ENCODE results near the gene SIGLEC14. TPM values are rescaled to one million over a fixed set of nuclear protein-coding genes. Genes with fewer than 3 reads are reported as not detected.

Gene SIGLEC14
- polyA plus RNA-seq, 1 donor from 2014 or later: not detected

- no peak for TF ChIP-seq MXI1 (conservative IDR thresholded peaks at IDR 0.05; ENCODE audit: poor library complexity, severe bottlenecking)
- no peak for TF ChIP-seq RAD21 (conservative IDR thresholded peaks at IDR 0.05)
- no peak for TF ChIP-seq CTCF (IDR thresholded peaks at IDR 0.05; ENCODE audit: poor library complexity, severe bottlenecking)
- TF ChIP-seq SMC3 (conservative IDR thresholded peaks at IDR 0.05; ENCODE audit: poor library complexity): no peak
- no peak for TF ChIP-seq REST (IDR thresholded peaks at IDR 0.05; ENCODE audit: borderline replicate concordance)
- no peak for TF ChIP-seq TAF1 (IDR thresholded peaks at IDR 0.05; ENCODE audit: low read depth)
- TF ChIP-seq POLR2AphosphoS5 (IDR thresholded peaks at IDR 0.05): no peak
- no peak for TF ChIP-seq EP300 (conservative IDR thresholded peaks at IDR 0.05; ENCODE audit: poor library complexity, severe bottlenecking)
- Histone ChIP-seq H3K4me2 (ENCODE audit: low read length) (no peak overlapping the region), H4K20me1 (ENCODE audit: insufficient read depth) (peaks cover 13% of the 10 kb centered on the region), H3K27ac (ENCODE audit: low read length) (no peak overlapping the region), H3K79me2 (replicated peaks; ENCODE audit: insufficient read depth, low read length) (peaks cover 36% of the 10 kb centered on the region), H2AFZ (ENCODE audit: low read depth, low read length) (no peak overlapping the region), H3K4me3 (ENCODE audit: low read length) (no peak overlapping the region), H3F3A (ENCODE audit: insufficient read depth, low read length, poor library complexity, severe bottlenecking) (no peaks in the 10 kb centered on the region), H3K9me2 (ENCODE audit: insufficient read depth, low read length) (no peaks in the 10 kb centered on the region), H3K36me3 (ENCODE audit: insufficient read depth, low read length) (peaks cover 7% of the 10 kb centered on the region), H3K9me3 (ENCODE audit: low read length) (no peaks in the 10 kb centered on the region), H3K27me3 (ENCODE audit: insufficient read depth, low read depth, low read length) (no peaks in the 10 kb centered on the region), H3K9ac (ENCODE audit: low read length) (no peak overlapping the region)
Measured at GRCh38 chr19:51693819-51694218, 47.2 kb upstream of the SIGLEC14 start.

- H3K9me2 ChIP-seq (ENCODE audit: insufficient read depth, low read length): no peaks in the 10 kb centered on the region
- H3K9me3 ChIP-seq (ENCODE audit: low read length): no peaks in the 10 kb centered on the region
- H3K4me2 ChIP-seq (ENCODE audit: low read length): peak within 1 kb of the TSS; percentile 33
- H3K4me3 ChIP-seq (ENCODE audit: low read length): peak within 1 kb of the TSS; percentile 90
- no peak within 1 kb of the TSS for H3K27ac ChIP-seq (ENCODE audit: low read length)
- peak within 1 kb of the TSS; percentile 92 for H3K9ac ChIP-seq (ENCODE audit: low read length)
- no peaks in the 10 kb centered on the region for H3K27me3 ChIP-seq (ENCODE audit: insufficient read depth, low read depth, low read length)
- peaks cover 13% of the 10 kb centered on the region for H4K20me1 ChIP-seq (ENCODE audit: insufficient read depth)
- no peak within 1 kb of the TSS for H2AFZ ChIP-seq (ENCODE audit: low read depth, low read length)
- H3K79me2 ChIP-seq (replicated peaks; ENCODE audit: insufficient read depth, low read length): peaks cover 39% of the 10 kb centered on the region
- TF ChIP-seq EZH2 (IDR thresholded peaks at IDR 0.05; ENCODE audit: borderline replicate concordance, insufficient read depth, low read length, poor library complexity, severe bottlenecking) (no peak), SMC3 (conservative IDR thresholded peaks at IDR 0.05; ENCODE audit: poor library complexity) (no peak), RAD21 (conservative IDR thresholded peaks at IDR 0.05) (no peak), TAF1 (IDR thresholded peaks at IDR 0.05; ENCODE audit: low read depth) (no peak), CTCF (IDR thresholded peaks at IDR 0.05; ENCODE audit: poor library complexity, severe bottlenecking) (no peak), REST (IDR thresholded peaks at IDR 0.05; ENCODE audit: borderline replicate concordance) (no peak), POLR2AphosphoS5 (IDR thresholded peaks at IDR 0.05) (no peak), EP300 (conservative IDR thresholded peaks at IDR 0.05; ENCODE audit: poor library complexity, severe bottlenecking) (no peak), MXI1 (conservative IDR thresholded peaks at IDR 0.05; ENCODE audit: poor library complexity, severe bottlenecking) (no peak)
- H3K36me3 ChIP-seq (ENCODE audit: insufficient read depth, low read length): peaks cover 2% of the 10 kb centered on the region
- no peaks in the 10 kb centered on the region for H3F3A ChIP-seq (ENCODE audit: insufficient read depth, low read length, poor library complexity, severe bottlenecking)
Measured at GRCh38 chr19:51693260-51693659, 46.6 kb upstream of the SIGLEC14 start, which contains the start of gene SPACA6. Gene SPACA6, plus strand, starts transcription at chr19:51693330. Its CDS starts 197 bp downstream, at chr19:51693527.
